Mesothelial cell of epicardium (in vitro differentiated cells): ENCODE measurements around the gene FNDC3B. TPM values are rescaled to one million over a fixed set of nuclear protein-coding genes. Genes with fewer than 3 reads are reported as not detected.

Experiments used
- DNase-seq, 2 experiments: peaks; one replicate each; pipeline ENCODE4 v3.0.0; 2021; ENCODE audit warnings: low spot score in 2 of 2; ENCODE audit not compliant: unreplicated experiment in 2 of 2
- H3K27ac Mint-ChIP-seq: 2 replicates; pipeline ENCODE4 v1.8.0; 2021; ENCODE audit warnings: mixed read lengths
- H3K27me3 Mint-ChIP-seq: 2 replicates; pipeline ENCODE4 v1.8.0; 2021; ENCODE audit warnings: low read depth, mixed read lengths
- H3K36me3 Mint-ChIP-seq: 2 replicates; pipeline ENCODE4 v1.8.0; 2021; ENCODE audit warnings: mixed read lengths
- H3K4me1 Mint-ChIP-seq: 2 replicates; pipeline ENCODE4 v1.8.0; 2021; ENCODE audit warnings: mixed read lengths
- H3K4me3 Mint-ChIP-seq: 2 replicates; pipeline ENCODE4 v1.8.0; 2021; ENCODE audit warnings: mild to moderate bottlenecking, moderate library complexity, mixed read lengths
- H3K9me3 Mint-ChIP-seq: 2 replicates; pipeline ENCODE4 v1.8.0; 2021; ENCODE audit warnings: mixed read lengths
- CTCF ChIP-seq: fragments of 200-600 bp; sonication (generic); IDR thresholded peaks from one replicate; pipeline ENCODE4 v1.5.0; 2021; ENCODE audit warnings: antibody characterized with exemption; ENCODE audit not compliant: unreplicated experiment
- total RNA-seq: library from RNA; stranded (reverse); gene quantifications from 3 replicates; pipeline ENCODE4 v1.2.1, GENCODE V29; 2021

The FNDC3B gene
- total RNA-seq, 1 donor from 2014 or later = 131 TPM

GRCh38 chr3:172131746-172132145 is 92.4 kb downstream of the FNDC3B start:
- no peaks in the 10 kb centered on the region for H3K9me3 Mint-ChIP-seq
- no peak for DNase-seq
- peaks cover 45% of the 10 kb centered on the region for H3K4me1 Mint-ChIP-seq
- no peaks in the 10 kb centered on the region for H3K27me3 Mint-ChIP-seq
- H3K27ac Mint-ChIP-seq = peak overlapping the region; percentile 28
- H3K4me3 Mint-ChIP-seq = no peak overlapping the region
- no peak for TF ChIP-seq CTCF
- peaks cover 4% of the 10 kb centered on the region for H3K36me3 Mint-ChIP-seq

GRCh38 chr3:172132159-172132586 is 92.8 kb downstream of the FNDC3B start:
- no peaks in the 10 kb centered on the region for H3K9me3 Mint-ChIP-seq
- peaks cover 2% of the 10 kb centered on the region for H3K36me3 Mint-ChIP-seq
- no peak overlapping the region for H3K4me3 Mint-ChIP-seq
- no peaks in the 10 kb centered on the region for H3K27me3 Mint-ChIP-seq
- TF ChIP-seq CTCF = no peak
- DNase-seq = no peak
- peaks cover 44% of the 10 kb centered on the region for H3K4me1 Mint-ChIP-seq
- H3K27ac Mint-ChIP-seq = peak overlapping the region; percentile 28

GRCh38 chr3:172132721-172133311 is 93.4 kb downstream of the FNDC3B start:
- Mint-ChIP-seq H3K4me1 (peaks cover 50% of the 10 kb centered on the region), H3K27ac (no peak overlapping the region)
- no peak for TF ChIP-seq CTCF

GRCh38 chr3:172133838-172134237 is 94.5 kb downstream of the FNDC3B start:
- Mint-ChIP-seq H3K4me3 (no peak overlapping the region), H3K4me1 (peaks cover 56% of the 10 kb centered on the region), H3K36me3 (peaks cover 2% of the 10 kb centered on the region), H3K27me3 (no peaks in the 10 kb centered on the region), H3K9me3 (no peaks in the 10 kb centered on the region), H3K27ac (no peak overlapping the region)
- no peak for DNase-seq
- TF ChIP-seq CTCF = no peak

More at GRCh38 chr3:172132721-172133311, 93.4 kb downstream of the FNDC3B start:
- no peak for DNase-seq
- Mint-ChIP-seq H3K36me3 (peaks cover 2% of the 10 kb centered on the region), H3K4me3 (no peak overlapping the region), H3K27me3 (no peaks in the 10 kb centered on the region), H3K9me3 (no peaks in the 10 kb centered on the region)

GRCh38 chr3:172134352-172134751 is 95.0 kb downstream of the FNDC3B start:
- TF ChIP-seq CTCF = no peak
- DNase-seq = no peak
- no peak overlapping the region for H3K4me3 Mint-ChIP-seq
- H3K27ac Mint-ChIP-seq = no peak overlapping the region
- H3K4me1 Mint-ChIP-seq = peaks cover 56% of the 10 kb centered on the region
- H3K9me3 Mint-ChIP-seq = no peaks in the 10 kb centered on the region
- H3K27me3 Mint-ChIP-seq = no peaks in the 10 kb centered on the region
- H3K36me3 Mint-ChIP-seq = peaks cover 2% of the 10 kb centered on the region
